Activated T-cell treated with anti-CD3 and anti-CD28 coated beads, Interleukin-2, amount 50 U/mL, for 1 hour (primary cell): ENCODE data around the gene RYR1.
"Not testable (repeated sequence)": the region's sequence is repeated elsewhere in the genome, so short reads cannot be mapped to it uniquely, and the experiment has no call there.

Source experiments
- DNase-seq: peaks from one replicate; pipeline ENCODE4 v3.0.0-alpha.2; 2020

Gene RYR1

GRCh38 chr19:38401148-38401547, 32.3 kb upstream of the RYR1 start:
- no peak for DNase-seq

DNA sequence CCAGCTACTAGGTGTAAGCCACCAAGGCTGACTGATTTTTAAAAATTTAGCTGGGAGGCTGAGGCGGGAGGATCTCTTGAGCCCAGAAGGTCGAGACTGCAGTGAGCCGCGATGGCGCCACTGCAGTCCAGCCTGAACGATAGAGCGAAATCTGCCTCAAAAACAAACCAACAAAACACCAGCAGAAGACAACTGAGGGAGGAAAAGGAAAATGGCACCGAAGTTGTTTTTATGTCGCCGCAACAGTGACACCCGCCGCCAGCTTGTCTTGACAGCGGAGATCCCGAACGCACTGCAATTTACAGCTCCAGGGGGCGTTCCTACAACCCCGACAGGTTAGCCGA, 30.9 kb upstream of the RYR1 start:
- DNase-seq, result no peak

DNA sequence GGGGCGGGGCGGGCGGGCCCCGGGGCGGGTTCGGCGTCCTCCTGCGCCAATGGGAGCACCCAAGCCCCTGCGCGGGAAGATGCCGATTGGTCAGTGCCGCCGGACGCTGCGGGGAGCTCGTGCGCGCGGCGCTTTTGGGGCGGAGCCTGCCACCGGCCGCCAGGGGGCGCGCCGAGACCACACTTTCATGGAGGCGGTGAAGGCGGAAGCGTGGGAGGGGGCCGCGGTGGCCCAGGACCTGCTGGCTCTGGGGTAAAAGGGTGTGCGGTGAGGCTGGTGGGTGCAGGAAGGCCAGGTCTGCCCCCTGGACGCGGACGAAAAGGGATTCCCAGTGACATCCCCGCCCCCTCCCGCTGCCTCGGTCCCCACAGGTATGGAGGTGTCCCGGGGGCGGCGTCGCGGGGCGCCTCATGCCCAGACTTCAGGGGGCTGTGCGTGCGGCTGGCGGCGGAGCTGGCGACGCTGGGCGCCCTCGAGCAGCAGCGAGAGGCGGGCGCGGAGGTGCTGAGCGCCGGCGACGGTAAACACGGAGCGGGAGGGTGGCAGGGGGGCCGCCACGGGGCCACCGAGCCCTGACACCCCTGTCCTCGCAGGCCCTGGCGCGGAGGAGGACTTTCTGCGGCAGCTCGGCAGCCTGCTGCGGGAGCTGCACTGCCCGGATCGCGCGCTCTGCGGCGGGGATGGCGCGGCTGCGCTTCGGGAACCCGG, 30.4 kb upstream of the RYR1 start, which contains the start of gene FAM98C:
Gene FAM98C (plus strand): TSS at position 127 of the 708 bp plus-strand sequence. CDS start 61 bp downstream, at position 188.
- DNase-seq, result peak; percentile 99

GRCh38 chr19:38404858-38405257, 28.6 kb upstream of the RYR1 start:
- no peak for DNase-seq

DNA sequence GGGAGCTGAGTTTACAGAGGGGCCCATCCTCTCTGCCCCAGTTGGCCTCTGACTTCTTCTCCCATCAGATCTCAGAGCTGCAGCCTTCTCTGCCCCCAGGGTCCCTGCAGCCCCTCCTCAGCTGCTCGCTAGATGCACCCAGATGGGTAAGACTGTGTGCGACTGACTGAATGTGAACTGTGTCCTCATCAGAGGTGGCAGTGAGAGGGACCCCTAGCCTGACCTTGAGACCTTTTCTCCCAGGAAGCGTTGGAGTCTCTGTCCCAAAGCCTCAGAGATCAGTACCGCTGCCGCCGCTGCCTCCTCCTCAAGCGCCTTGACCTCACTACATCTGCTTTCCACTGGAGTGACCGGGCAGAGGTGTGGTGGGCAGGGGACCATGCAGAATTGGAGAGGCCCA, 28.2 kb upstream of the RYR1 start:
- no peak for DNase-seq

- no peak for DNase-seq
Observed at GRCh38 chr19:38409631-38410133, 23.8 kb upstream of the RYR1 start.

GRCh38 chr19:38410407-38410806, 23.1 kb upstream of the RYR1 start:
- not testable (repeated sequence) for DNase-seq

DNA sequence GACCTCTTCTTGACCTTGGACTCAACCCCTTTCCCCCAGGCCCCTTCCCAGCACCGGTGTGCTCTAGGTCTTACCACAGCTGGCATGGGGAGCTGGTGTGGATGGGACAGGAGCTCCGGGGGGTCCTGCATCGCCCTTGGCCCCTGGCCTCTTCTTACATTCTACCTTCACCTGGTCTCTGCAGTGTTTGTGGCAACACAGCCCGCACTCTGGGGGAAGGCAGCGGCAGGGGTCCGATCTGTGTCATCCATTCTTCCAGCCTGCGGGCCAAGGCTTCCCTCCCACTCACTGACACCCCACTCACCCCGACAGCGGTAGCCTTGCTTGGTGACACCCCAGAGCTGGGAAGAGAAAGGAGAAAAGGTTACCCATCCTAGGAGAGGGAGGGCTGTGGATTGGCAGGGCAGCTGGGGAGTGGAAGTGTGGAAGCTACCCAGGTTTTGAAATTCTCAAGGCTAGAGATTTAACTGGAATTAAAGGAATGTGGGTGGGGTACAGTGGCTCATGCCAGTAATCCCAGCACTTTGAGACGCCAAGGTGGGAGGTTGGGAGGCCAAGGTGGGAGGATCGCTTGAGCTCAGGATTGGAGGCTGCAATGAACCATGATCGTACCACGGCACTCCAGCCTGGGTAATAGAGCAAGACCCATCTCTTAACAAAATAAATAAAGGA, 22.3 kb upstream of the RYR1 start:
- DNase-seq, result no peak

DNA sequence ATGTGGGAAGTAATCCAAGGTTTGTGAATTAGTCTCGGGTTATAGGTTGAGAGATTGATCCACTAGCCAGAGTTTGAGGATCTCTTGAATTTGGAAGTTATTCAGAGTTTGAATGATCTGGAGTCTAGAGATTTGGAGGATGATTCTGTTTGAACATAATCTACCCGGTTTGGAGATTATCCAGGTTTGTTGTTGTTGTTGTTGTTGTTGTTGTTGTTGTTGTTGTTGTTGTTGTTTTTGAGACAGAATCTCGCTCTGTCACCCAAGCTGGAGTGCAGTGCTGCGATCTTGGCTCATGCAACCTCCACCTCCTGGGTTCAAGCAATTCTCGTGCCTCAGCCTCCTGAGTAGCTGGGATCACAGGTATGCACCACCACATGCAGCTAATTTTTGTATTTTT, 21.6 kb upstream of the RYR1 start:
- DNase-seq, result not testable (repeated sequence)

DNA sequence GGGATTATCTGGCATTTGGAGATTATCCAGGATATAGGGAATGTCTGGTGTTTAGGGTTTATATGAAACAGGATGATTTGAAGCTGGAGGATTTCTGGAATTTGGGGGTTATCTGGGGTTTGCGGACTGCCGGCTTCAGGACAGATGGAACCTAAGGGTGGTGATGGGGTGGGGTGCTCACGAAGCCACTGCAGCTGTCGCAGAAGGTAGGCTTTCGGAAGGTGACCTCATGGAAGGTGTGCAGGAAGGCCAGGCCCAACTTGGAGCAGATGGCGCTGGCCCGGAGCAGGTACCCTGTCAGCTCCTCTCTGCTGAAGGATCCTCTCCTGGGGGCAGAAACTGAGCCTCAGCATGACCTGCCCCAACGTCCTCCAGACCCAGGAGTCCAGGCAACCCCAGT, 21.0 kb upstream of the RYR1 start:
- no peak for DNase-seq

DNA sequence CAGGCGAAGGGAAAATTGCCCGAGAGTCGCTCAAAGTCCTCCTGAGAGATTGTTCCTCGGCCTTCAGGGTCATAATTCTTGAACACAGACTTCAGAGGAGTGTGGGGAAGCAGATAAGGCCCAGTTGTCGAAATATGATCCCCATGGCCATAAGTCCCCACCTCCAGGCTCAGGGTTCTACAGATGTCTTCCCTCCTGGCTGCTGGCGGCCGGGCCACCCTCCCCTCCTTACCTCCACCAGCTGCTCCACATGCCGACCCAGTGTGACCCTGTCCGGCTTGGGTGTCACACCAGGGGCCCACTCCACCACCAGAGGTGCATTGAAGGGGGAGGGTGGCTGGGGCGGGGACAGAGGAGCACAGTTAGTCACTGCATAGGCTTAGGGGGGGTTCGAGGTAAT, 20.5 kb upstream of the RYR1 start:
- no peak for DNase-seq

GRCh38 chr19:38413416-38413815, 20.1 kb upstream of the RYR1 start:
- DNase-seq, result no peak

DNA sequence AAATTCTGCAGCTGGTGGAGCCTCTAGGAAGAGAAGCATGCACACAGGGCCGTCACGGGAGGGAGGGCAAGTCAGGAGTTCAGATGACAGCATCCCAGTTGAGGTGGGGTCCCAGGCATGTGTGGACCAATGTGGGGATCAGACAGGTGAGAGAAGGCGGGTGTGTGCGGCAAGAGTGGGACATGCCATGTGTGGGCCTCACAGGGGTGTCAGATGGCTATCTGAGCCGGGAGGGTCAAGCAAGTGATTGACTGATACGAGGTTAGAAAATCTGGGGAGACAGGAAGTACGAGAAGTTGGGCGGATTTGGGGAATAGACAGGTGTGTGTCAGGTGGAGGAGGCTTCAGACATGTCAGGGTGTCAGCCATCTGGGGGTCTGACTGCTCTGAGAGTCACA, 16.3 kb upstream of the RYR1 start:
- DNase-seq, result no peak

GRCh38 chr19:38417544-38418506, 15.7 kb upstream of the RYR1 start:
- DNase-seq, result peak; percentile 60

DNA sequence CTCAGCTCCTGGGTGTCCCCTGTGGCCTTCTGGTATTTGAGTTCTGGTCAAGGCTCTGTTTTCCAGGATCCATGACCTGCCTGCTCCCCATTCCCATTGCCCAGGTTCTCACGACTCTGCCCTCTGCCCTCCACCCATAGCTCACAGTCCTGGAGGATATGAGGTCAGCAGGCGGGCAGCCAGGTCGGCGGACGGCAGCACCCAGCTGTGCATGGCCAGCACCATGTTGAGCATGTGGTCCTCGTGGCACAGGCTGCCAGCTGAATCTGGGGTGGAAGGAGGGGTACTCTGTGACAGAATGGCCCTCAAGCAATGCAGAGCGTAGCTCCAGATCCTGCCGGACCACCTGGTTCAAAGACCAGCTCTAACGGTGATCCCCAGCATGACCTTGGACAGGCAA, 12.6 kb upstream of the RYR1 start:
- DNase-seq, result no peak

DNA sequence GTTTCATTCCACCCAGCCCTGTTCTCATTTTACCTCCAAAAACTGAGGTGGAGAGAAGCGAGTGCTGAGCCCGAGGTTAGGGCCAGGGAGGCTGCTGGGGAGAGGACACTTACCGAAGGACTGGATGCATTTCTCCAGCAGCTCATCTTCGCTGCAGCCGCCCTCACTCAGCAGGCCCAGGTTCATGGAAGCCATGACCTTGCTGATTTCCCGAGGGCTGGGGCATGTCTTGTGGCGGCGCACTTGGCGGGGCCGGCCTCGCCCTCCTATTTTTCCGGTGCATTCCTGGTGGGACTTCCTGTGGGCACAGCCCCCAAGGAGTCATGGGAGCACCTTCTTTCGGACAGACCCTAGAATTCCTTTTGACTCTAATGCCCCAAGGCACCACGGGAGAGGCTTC, 11.6 kb upstream of the RYR1 start:
- DNase-seq, result no peak

- DNase-seq, result no peak
Observed at GRCh38 chr19:38422438-38422837, 11.1 kb upstream of the RYR1 start.

DNA sequence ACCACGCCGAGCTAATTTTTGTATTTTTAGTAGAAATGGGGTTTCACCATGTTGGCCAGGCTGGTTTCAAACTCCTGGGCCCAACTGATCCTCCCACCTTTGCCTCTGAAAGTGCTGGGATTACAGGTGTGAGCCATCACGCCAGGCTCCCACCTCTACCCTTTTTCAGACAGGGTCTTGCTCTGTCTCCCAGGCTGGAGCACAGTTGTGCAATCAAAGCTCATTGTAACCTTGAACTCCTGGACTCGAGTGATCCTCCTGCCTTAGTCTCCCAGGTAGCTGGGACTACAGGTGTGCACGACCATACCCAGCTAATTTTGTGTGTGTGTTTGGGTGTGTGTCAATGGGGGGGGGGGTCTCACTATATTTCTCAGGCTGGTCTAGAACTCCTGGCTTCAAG, 9.2 kb upstream of the RYR1 start:
- no peak for DNase-seq

GRCh38 chr19:38425222-38425809, 8.2 kb upstream of the RYR1 start:
- no peak for DNase-seq

DNA sequence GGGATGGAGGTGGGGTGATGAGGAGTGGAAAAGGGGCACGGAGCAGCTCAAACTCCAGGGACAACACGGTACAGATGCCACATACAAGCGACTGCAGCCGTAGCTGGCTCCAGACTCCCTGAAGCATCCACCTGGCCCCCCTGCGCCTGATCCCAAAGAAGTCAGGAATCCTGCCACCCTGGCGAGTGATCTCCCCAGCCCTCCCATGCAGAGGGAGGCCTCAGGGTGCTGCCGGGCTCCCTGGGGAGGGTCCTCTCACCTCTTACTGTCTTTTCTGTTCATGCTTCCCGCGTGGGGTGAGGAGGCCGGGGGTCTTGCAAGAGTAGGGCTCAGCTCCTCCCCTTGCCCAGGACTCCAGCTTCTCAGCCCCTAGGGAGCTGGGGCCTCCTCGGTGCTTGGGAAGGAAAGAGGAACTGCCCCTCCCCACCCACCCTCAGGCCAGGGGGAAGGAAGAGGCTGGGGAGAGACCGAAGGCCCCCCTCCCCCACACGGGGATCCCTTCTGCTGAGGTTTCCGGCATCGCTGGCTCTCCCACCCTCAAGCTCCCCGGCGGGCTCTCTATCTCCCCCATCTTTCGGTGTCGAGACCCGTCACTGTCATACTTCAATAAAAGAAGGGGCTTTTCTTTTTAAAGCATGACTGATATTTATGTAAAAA, 7.6 kb upstream of the RYR1 start, which contains the start of gene RASGRP4:
Gene RASGRP4 (minus strand): TSS at position 410 of the 657 bp plus-strand sequence. CDS start 128 bp downstream, at position 282.
- no peak for DNase-seq

- not testable (repeated sequence) for DNase-seq
Observed at GRCh38 chr19:38427035-38427677, 6.3 kb upstream of the RYR1 start.
